Pancreas (tissue), 10 donors: ENCODE results near the gene HMOX1. TPM values are rescaled to one million over a fixed set of nuclear protein-coding genes. Genes with fewer than 3 reads are reported as not detected.

Experiments used
- ATAC-seq, 4 donors: fragments of 200-7000 bp; cut with Tn5 transposase; one replicate each; pipeline versions ENCODE4 v1.8.0 to v1.9.1; 2020; ENCODE audit warnings: mild to moderate bottlenecking in 4 of 4, moderate library complexity in 4 of 4
- DNase-seq, 6 donors: peaks; one replicate each; pipeline ENCODE4 v3.0.0-alpha.2; 2020
- FAIRE-seq: peaks from 2 replicates; lab custom pipeline; 2012; peaks lifted over from hg19 to GRCh38; lab: Jason Lieb, UNC
- H3K27ac ChIP-seq, 4 donors: fragments of 200-600 bp; sonication (generic); 1 replicate in 3 of 4; 2 replicates in 1 of 4; pipeline versions ENCODE4 v1.5.0 to v1.8.0; 2020
- H3K27me3 ChIP-seq, 4 donors: fragments of 200-600 bp; one replicate each; pipeline ENCODE4 v1.8.0; 2021
- H3K36me3 ChIP-seq, 3 donors: fragments of 200-600 bp; sonication (generic) in 1 of 3; one replicate each; pipeline versions ENCODE4 v1.5.0 to v1.8.0; 2020 to 2021
- H3K4me1 ChIP-seq, 3 donors: fragments of 200-600 bp; one replicate each; pipeline ENCODE4 v1.8.0; 2021
- H3K4me3 ChIP-seq, 4 donors: fragments of 200-600 bp; sonication (generic) in 2 of 4; one replicate each; pipeline versions ENCODE4 v1.5.0 to v1.8.0; 2020 to 2021
- H3K9me3 ChIP-seq, 4 donors: fragments of 200-600 bp; one replicate each; pipeline ENCODE4 v1.8.0; 2021
- CTCF ChIP-seq, 4 donors: fragments of 200-600 bp; sonication (generic) in 3 of 4; IDR thresholded peaks; one replicate each; pipeline versions ENCODE4 v1.5.0 to v1.8.0; 2021; ENCODE audit warnings: antibody characterized with exemption in 4 of 4
- WGBS, 2 donors: extraction: QIAGEN DNeasy Blood & Tissue Kit; methylation state at CpG; one replicate each; pipeline ENCODE4 v1.1.7; 2013; 5-methylcytosine and 5-hydroxymethylcytosine counted together
- intact Hi-C, 3 donors: fragments of 100-400 bp; cut with DNase I; formaldehyde crosslinking; loops; one replicate each; pipeline versions ENCODE4 v1.11.1 to v1.14.2; 2022
- polyA plus RNA-seq, 2 donors: library from polyadenylated mRNA; stranded (reverse); fragments of 200-250 nt; gene quantifications; one replicate each; pipeline ENCODE4 v1.2.3, GENCODE V29; 2013
- total RNA-seq, 6 donors: library from RNA; stranded (reverse); fragmentation: NEBNext Ultra II Directional in 4 of 6; extraction: Animal tissue kit (Norgen Biotek cat#: 25700) in 4 of 6; gene quantifications; one replicate each; pipeline versions ENCODE4 v1.2.1 to v1.2.4, GENCODE V29; 2021 to 2023
- donor health status: healthy with polysubstance abuse.
- donor health status: DM: no; HTN: no; CAD: no; lungs with moderate emphysema.
- donor health status: DM: no; HTN: no; CAD: no.
- donor health status: control.
- donor health status: control.
- donor health status: Bipolar disorder and iron deficiency.
- donor health status: DM: yes; HTN: yes; CAD: no.
- donor health status: DM: no; HTN: no; CAD: no.
- donor health status: DM: no; HTN: no; CAD: no.
- donor health status: DM: yes; HTN: yes; CAD: no.

HMOX1 gene
- total and polyA plus RNA-seq, 8 donors = 1.8 to 15.9 (median 4.3) TPM

- ATAC-seq = no peak
- Histone ChIP-seq H3K4me1 (peaks cover 0 to 3% (median 0%) of the 10 kb centered on the region in 3 donors), H3K9me3 (no peaks in the 10 kb centered on the region), H3K4me3 (no peak overlapping the region), H3K27ac (no peak overlapping the region), H3K27me3 (no peaks in the 10 kb centered on the region), H3K36me3 (no peaks in the 10 kb centered on the region)
- TF ChIP-seq CTCF (IDR thresholded peaks at IDR 0.05) = no peak
- 67 to 68% methylated on average over 2 of the region's 2 CpGs for WGBS, 2 donors
- no peak for DNase-seq
- no peak for FAIRE-seq
- intact Hi-C loops = loop anchor here in 1 of 3 donors (10.0 kb wide), 1 partner anchor 45 kb away; no protein-coding TSS in a partner anchor
These were observed 10.9 kb upstream of the HMOX1 start for GRCh38 chr22:35369996-35370395.

GRCh38 chr22:35373781-35374180, 7.1 kb upstream of the HMOX1 start:
- no peak overlapping the region for H3K27ac ChIP-seq
- 84 to 89% methylated on average over 6 of the region's 6 CpGs for WGBS, 2 donors
- ATAC-seq = no peak
- no peak for TF ChIP-seq CTCF (IDR thresholded peaks at IDR 0.05)
- no peaks in the 10 kb centered on the region for H3K27me3 ChIP-seq
- H3K4me3 ChIP-seq = no peak overlapping the region
- DNase-seq = no peak
- FAIRE-seq = no peak
- H3K36me3 ChIP-seq = no peaks in the 10 kb centered on the region
- intact Hi-C loops = no loop called here
- peaks cover 0 to 13% (median 0%) of the 10 kb centered on the region in 3 donors for H3K4me1 ChIP-seq
- no peaks in the 10 kb centered on the region for H3K9me3 ChIP-seq

- FAIRE-seq = no peak
- intact Hi-C loops = no loop called here
- peaks cover 0 to 13% (median 0%) of the 10 kb centered on the region in 3 donors for H3K4me1 ChIP-seq
- no peak for DNase-seq
- no peak for TF ChIP-seq CTCF (IDR thresholded peaks at IDR 0.05)
- H3K4me3 ChIP-seq = no peak overlapping the region
- ATAC-seq = no peak
- no peaks in the 10 kb centered on the region for H3K9me3 ChIP-seq
- no peaks in the 10 kb centered on the region for H3K27me3 ChIP-seq
- no peak overlapping the region for H3K27ac ChIP-seq
- 86 to 87% methylated on average over 3 of the region's 3 CpGs for WGBS, 2 donors
- H3K36me3 ChIP-seq = no peaks in the 10 kb centered on the region
These were observed 5.9 kb upstream of the HMOX1 start for GRCh38 chr22:35375031-35375430.

- H3K4me1 ChIP-seq = peaks cover 0 to 13% (median 0%) of the 10 kb centered on the region in 3 donors
- ATAC-seq = no peak
- 73 to 80% methylated on average over 8 of the region's 8 CpGs for WGBS, 2 donors
- FAIRE-seq = no peak
- no peaks in the 10 kb centered on the region for H3K27me3 ChIP-seq
- intact Hi-C loops = no loop called here
- TF ChIP-seq CTCF (IDR thresholded peaks at IDR 0.05) = no peak
- no peak overlapping the region for H3K4me3 ChIP-seq
- no peaks in the 10 kb centered on the region for H3K9me3 ChIP-seq
- H3K36me3 ChIP-seq = no peaks in the 10 kb centered on the region
- H3K27ac ChIP-seq = no peak overlapping the region
- no peak for DNase-seq
These were observed 5.4 kb upstream of the HMOX1 start for GRCh38 chr22:35375526-35375925.

GRCh38 chr22:35376728-35377472, 4.0 kb upstream of the HMOX1 start:
- H3K9me3 ChIP-seq = no peaks in the 10 kb centered on the region
- FAIRE-seq (no peak), DNase-seq (peak; percentile 75 to 96 (median 91)), ATAC-seq (peak; percentile 57 to 67 (median 63))
- intact Hi-C loops = no loop called here
- peaks cover 0 to 13% (median 0%) of the 10 kb centered on the region in 3 donors for H3K4me1 ChIP-seq
- peak overlapping the region in 1 of 4 donors; percentile 14 for H3K4me3 ChIP-seq
- H3K27me3 ChIP-seq = no peaks in the 10 kb centered on the region
- H3K36me3 ChIP-seq = no peaks in the 10 kb centered on the region
- peak overlapping the region; percentile 6 to 82 (median 52) for H3K27ac ChIP-seq
- WGBS, 2 donors = 11 to 12% methylated on average over 17 of the region's 17 CpGs
- no peak for TF ChIP-seq CTCF (IDR thresholded peaks at IDR 0.05)
